HepG2 (cell line): ENCODE measurements around the gene LDLRAP1. TPM values are rescaled to one million over a fixed set of nuclear protein-coding genes. Genes with fewer than 3 reads are reported as not detected.
"Not testable (repeated sequence)": the region's sequence is repeated elsewhere in the genome, so short reads cannot be mapped to it uniquely, and the experiment has no call there.

Experiments
- ATAC-seq: fragments of 200-7000 bp; cut with Tn5 transposase; 3 replicates; pipeline ENCODE4 v1.9.1; 2020; ENCODE audit warnings: mild to moderate bottlenecking, moderate library complexity
- BruUV-seq: library from RNA; stranded (reverse); fragments of 400-500 nt; replicated peaks from 2 replicates; lab custom pipeline; 2021; lab: Mats Ljungman, UMichigan
- CTCF ChIA-PET: fragments of 300-600 bp; formaldehyde crosslinking; extraction: SDS; loops from one replicate; lab custom pipeline; 2021; ENCODE audit warnings: low total read pairs, inconsistent platforms, low intra/inter-chr PET ratio; lab: Yijun Ruan, JAX
- POLR2A ChIA-PET: fragments of 350-600 bp; sonication (Branson Sonifier 250); formaldehyde crosslinking; loops from one replicate; lab custom pipeline; 2020; ENCODE audit warnings: antibody characterized with exemption, inconsistent platforms; lab: Yijun Ruan, JAX
- DNase-seq: peaks from one replicate; pipeline ENCODE4 v3.0.0-alpha.2; 2015; ENCODE audit warnings: low spot score
- FAIRE-seq: peaks from 3 replicates; lab custom pipeline; 2011; peaks lifted over from hg19 to GRCh38; lab: Jason Lieb, UNC
- H2AFZ ChIP-seq: one replicate; pipeline ENCODE4 v1.6.1; 2011; ENCODE audit warnings: low read length, inconsistent platforms
- H3K27ac ChIP-seq: fragments of 300-600 bp; 3 replicates; pipeline ENCODE4 v1.8.0; 2011; ENCODE audit warnings: mixed run types, mild to moderate bottlenecking, mixed read lengths, low read length, inconsistent platforms; ENCODE audit not compliant: insufficient read depth; ENCODE audit errors: extremely low read length
- H3K27me3 ChIP-seq, 2 experiments: fragments of 200-600 bp in 1 of 2; 2 replicates in 1 of 2; 3 replicates in 1 of 2; pipeline versions ENCODE4 v1.6.0 to v1.8.0; 2011; ENCODE audit warnings: low read length in 2 of 2, mild to moderate bottlenecking in 2 of 2, moderate library complexity in 2 of 2, inconsistent platforms in 1 of 2; ENCODE audit not compliant: insufficient read depth in 2 of 2, control insufficient read depth in 1 of 2
- H3K36me3 ChIP-seq, 2 experiments: fragments of 200-600 bp in 1 of 2; replicated peaks in 1 of 2; 2 replicates in 1 of 2; 3 replicates in 1 of 2; pipeline versions ENCODE4 v1.5.1 to v1.8.0; 2011; ENCODE audit warnings: low read length in 2 of 2, inconsistent platforms in 1 of 2; ENCODE audit not compliant: insufficient read depth in 2 of 2, control insufficient read depth in 1 of 2
- H3K4me1 ChIP-seq: 2 replicates; pipeline ENCODE4 v1.5.1; 2012; ENCODE audit warnings: low read length, inconsistent platforms; ENCODE audit not compliant: insufficient read depth
- H3K4me2 ChIP-seq: 2 replicates; pipeline ENCODE4 v1.6.0; 2011; ENCODE audit warnings: low read depth, low read length, inconsistent platforms
- H3K4me3 ChIP-seq, 3 experiments: fragments of 200-600 bp in 1 of 3; sonication (generic), shearing (Covaris generic) in 1 of 3; replicated peaks in 1 of 3; 2 replicates each; pipeline ENCODE4 v1.5.1; 2011 to 2016; ENCODE audit warnings: low read length in 3 of 3, inconsistent platforms in 2 of 3, low read depth in 2 of 3, mild to moderate bottlenecking in 2 of 3, control low read depth in 1 of 3, mixed read lengths in 1 of 3; ENCODE audit not compliant: insufficient read depth in 1 of 3
- H3K79me2 ChIP-seq: one replicate; pipeline ENCODE4 v1.6.1; 2011; ENCODE audit warnings: low read length, inconsistent platforms; ENCODE audit not compliant: insufficient read depth
- H3K9ac ChIP-seq: 2 replicates; pipeline ENCODE4 v1.6.0; 2011; ENCODE audit warnings: mild to moderate bottlenecking, low read depth, low read length, inconsistent platforms; ENCODE audit not compliant: insufficient read depth
- H3K9me3 ChIP-seq: 2 replicates; pipeline ENCODE4 v1.5.1; 2012; ENCODE audit warnings: mild to moderate bottlenecking, low read length
- H4K20me1 ChIP-seq: 2 replicates; pipeline ENCODE4 v1.6.0; 2011; ENCODE audit warnings: inconsistent platforms, mild to moderate bottlenecking, low read length, moderate library complexity; ENCODE audit not compliant: insufficient read depth
- ARID5B ChIP-seq: IDR thresholded peaks from 2 replicates; pipeline ENCODE4 v1.4.0; 2020; ENCODE audit warnings: mild to moderate bottlenecking, missing genetic modification reagents
- FOXA1 ChIP-seq, 2 experiments: fragments of 450-650 bp in 1 of 2; sonication (generic) in 1 of 2; formaldehyde crosslinking in 1 of 2; IDR thresholded peaks; 2 replicates each; pipeline versions ENCODE4 v1.4.0 to v1.6.1; 2016 to 2020; ENCODE audit warnings: missing genetic modification reagents in 1 of 2
- FOXA3 ChIP-seq: IDR thresholded peaks from 2 replicates; pipeline ENCODE4 v1.6.1; 2016; ENCODE audit warnings: missing genetic modification reagents, missing compliant biosample characterization
- GATAD2A ChIP-seq: IDR thresholded peaks from 2 replicates; pipeline ENCODE4 v1.6.1; 2016
- HOXA3 ChIP-seq: sonication (generic); formaldehyde crosslinking; IDR thresholded peaks from 2 replicates; pipeline ENCODE4 v1.5.0; 2020; ENCODE audit warnings: missing genetic modification reagents
- KDM6A ChIP-seq: IDR thresholded peaks from 2 replicates; pipeline ENCODE4 v1.6.1; 2016; ENCODE audit warnings: low read depth
- MTF2 ChIP-seq: sonication (generic); formaldehyde crosslinking; IDR thresholded peaks from 2 replicates; pipeline ENCODE4 v1.5.0; 2020; ENCODE audit warnings: missing genetic modification reagents, borderline replicate concordance
- WGBS: methylation state at CpG from one replicate; pipeline ENCODE4 v1.1.6; 2017; ENCODE audit warnings: low lambda C conversion rate; 5-methylcytosine and 5-hydroxymethylcytosine counted together
- in situ Hi-C: cut with HindIII; loops from 2 replicates; pipeline ENCODE4 v1.10.0; 2017; ENCODE audit warnings: low pct_unique_long_range_greater_than_20kb; ENCODE audit not compliant: extremely low pct_ligation_motif_present
- intact Hi-C: fragments of 100-400 bp; cut with micrococcal nuclease; formaldehyde crosslinking; loops from one replicate; pipeline ENCODE4 v1.10.0; 2022; ENCODE audit not compliant: unreplicated experiment
- polyA plus RNA-seq, 8 experiments: library from polyadenylated mRNA; depleted of rRNA in 3 of 8; stranded (reverse) in 7 of 8; unstranded in 1 of 8; fragments of >200 nt; fragmentation: Illumina TruSeq in 4 of 8; extraction: Trizol in 4 of 8; gene quantifications; 2 replicates each; pipeline versions ENCODE4 v1.2.1 to v1.2.3, GENCODE V29; 2011 to 2016; ENCODE audit warnings: low read depth in 4 of 8, missing spikeins in 1 of 8, mixed read lengths in 1 of 8; ENCODE audit not compliant: insufficient read depth in 1 of 8
- total RNA-seq, 5 experiments: library from RNA; depleted of rRNA; stranded (reverse); fragments of >200 nt; fragmentation: Illumina TruSeq; extraction: Trizol; gene quantifications; 2 replicates each; pipeline ENCODE4 v1.2.3, GENCODE V29; 2016; ENCODE audit warnings: low read depth in 1 of 5
- TF ChIP-seq, protein P1 (sequence below): sonication (generic); formaldehyde crosslinking; IDR thresholded peaks from 2 replicates; pipeline ENCODE4 v1.4.0; 2020; ENCODE audit warnings: missing genetic modification reagents, borderline replicate concordance
- TF ChIP-seq, protein P2 (sequence below): sonication (generic); formaldehyde crosslinking; IDR thresholded peaks from 2 replicates; pipeline ENCODE4 v1.5.1; 2020; ENCODE audit warnings: mild to moderate bottlenecking, missing genetic modification reagents, moderate library complexity

Gene LDLRAP1
- total and polyA plus RNA-seq, 2 of the 13 experiments (the other 11 are each of a cell fraction or from before 2014, with no cell fraction given): 7.2 to 12.1 TPM

DNA sequence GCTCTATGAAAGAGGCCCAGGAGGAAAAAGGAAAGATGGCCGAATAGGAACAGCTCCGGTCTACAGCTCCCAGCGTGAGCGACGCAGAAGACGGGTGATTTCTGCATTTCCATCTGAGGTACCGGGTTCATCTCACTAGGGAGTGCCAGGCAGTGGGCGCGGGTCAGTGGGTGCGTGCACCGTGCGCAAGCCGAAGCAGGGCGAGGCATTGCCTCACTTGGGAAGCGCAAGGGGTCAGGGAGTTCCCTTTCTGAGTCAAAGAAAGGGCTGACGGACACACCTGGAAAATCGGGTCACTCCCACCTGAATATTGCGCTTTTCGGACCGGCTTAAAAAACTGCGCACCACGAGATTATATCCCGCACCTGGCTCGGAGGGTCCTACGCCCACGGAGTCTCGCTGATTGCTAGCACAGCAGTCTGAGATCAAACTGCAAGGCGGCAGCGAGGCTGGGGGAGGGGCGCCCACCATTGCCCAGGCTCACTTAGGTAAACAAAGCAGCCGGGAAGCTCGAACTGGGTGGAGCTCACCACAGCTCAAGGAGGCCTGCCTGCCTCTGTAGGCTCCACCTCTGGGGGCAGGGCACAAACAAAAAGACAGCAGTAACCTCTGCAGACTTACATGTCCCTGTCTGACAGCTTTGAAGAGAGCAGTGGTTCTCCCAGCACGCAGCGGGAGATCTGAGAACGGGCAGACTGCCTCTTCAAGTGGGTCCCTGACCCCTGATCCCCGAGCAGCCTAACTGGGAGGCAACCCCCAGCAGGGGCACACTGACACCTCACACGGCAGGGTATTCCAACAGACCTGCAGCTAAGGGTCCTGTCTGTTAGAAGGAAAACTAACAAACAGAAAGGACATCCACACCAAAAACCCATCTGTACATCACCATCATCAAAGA lies 36.6 kb upstream of the LDLRAP1 start:
- Histone ChIP-seq H3K4me2 (peak overlapping the region; percentile 68), H3K4me3 (peak overlapping the region in 2 of 3 experiments; percentile 37 to 45; a peak in 4 of 6 replicates)
- H3K4me1 ChIP-seq; CTCF ChIA-PET; H3K27ac ChIP-seq; H3K9ac ChIP-seq; H3K27me3 ChIP-seq; intact Hi-C loops; H3K79me2 ChIP-seq; ATAC-seq; BruUV-seq; FAIRE-seq; H3K9me3 ChIP-seq; DNase-seq; H3K36me3 ChIP-seq; H4K20me1 ChIP-seq; H2AFZ ChIP-seq; TF ChIP-seq FOXA1 (IDR thresholded peaks at IDR 0.05): not testable (repeated sequence)
- in situ Hi-C loops: loop anchor here (25.0 kb wide), 1 partner anchor 95 kb away; the partner anchor contains the start of gene RHCE
- WGBS: 46% methylated on average over 7 of the region's 37 CpGs
- POLR2A ChIA-PET: interaction anchor here (1.0 kb wide), 1 partner anchor 47 kb away, joined by 3 read pairs; no protein-coding TSS in a partner anchor
- peak; percentile 38; the same call in 1 of the 2 replicates for TF ChIP-seq ARID5B (CRISPR knock-in tag)
- TF ChIP-seq MTF2: peak; percentile 28; the same call in 1 of the 2 replicates
- TF ChIP-seq KDM6A: 0 out of 2 replicates have a peak, but pooled peaks have one; percentile 31
- TF ChIP-seq HOXA3 (CRISPR knock-in tag): 0 out of 2 replicates have a peak, but pooled peaks have one; percentile 13
- 0 out of 2 replicates have a peak, but pooled peaks have one; percentile 18 for TF ChIP-seq GATAD2A (CRISPR knock-in tag)
- peak; percentile 69 for TF ChIP-seq FOXA3 (CRISPR knock-in tag)
- TF ChIP-seq, protein P1, sequence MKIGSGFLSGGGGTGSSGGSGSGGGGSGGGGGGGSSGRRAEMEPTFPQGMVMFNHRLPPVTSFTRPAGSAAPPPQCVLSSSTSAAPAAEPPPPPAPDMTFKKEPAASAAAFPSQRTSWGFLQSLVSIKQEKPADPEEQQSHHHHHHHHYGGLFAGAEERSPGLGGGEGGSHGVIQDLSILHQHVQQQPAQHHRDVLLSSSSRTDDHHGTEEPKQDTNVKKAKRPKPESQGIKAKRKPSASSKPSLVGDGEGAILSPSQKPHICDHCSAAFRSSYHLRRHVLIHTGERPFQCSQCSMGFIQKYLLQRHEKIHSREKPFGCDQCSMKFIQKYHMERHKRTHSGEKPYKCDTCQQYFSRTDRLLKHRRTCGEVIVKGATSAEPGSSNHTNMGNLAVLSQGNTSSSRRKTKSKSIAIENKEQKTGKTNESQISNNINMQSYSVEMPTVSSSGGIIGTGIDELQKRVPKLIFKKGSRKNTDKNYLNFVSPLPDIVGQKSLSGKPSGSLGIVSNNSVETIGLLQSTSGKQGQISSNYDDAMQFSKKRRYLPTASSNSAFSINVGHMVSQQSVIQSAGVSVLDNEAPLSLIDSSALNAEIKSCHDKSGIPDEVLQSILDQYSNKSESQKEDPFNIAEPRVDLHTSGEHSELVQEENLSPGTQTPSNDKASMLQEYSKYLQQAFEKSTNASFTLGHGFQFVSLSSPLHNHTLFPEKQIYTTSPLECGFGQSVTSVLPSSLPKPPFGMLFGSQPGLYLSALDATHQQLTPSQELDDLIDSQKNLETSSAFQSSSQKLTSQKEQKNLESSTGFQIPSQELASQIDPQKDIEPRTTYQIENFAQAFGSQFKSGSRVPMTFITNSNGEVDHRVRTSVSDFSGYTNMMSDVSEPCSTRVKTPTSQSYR (CRISPR knock-in tag): peak; percentile 90
- TF ChIP-seq, protein P2, sequence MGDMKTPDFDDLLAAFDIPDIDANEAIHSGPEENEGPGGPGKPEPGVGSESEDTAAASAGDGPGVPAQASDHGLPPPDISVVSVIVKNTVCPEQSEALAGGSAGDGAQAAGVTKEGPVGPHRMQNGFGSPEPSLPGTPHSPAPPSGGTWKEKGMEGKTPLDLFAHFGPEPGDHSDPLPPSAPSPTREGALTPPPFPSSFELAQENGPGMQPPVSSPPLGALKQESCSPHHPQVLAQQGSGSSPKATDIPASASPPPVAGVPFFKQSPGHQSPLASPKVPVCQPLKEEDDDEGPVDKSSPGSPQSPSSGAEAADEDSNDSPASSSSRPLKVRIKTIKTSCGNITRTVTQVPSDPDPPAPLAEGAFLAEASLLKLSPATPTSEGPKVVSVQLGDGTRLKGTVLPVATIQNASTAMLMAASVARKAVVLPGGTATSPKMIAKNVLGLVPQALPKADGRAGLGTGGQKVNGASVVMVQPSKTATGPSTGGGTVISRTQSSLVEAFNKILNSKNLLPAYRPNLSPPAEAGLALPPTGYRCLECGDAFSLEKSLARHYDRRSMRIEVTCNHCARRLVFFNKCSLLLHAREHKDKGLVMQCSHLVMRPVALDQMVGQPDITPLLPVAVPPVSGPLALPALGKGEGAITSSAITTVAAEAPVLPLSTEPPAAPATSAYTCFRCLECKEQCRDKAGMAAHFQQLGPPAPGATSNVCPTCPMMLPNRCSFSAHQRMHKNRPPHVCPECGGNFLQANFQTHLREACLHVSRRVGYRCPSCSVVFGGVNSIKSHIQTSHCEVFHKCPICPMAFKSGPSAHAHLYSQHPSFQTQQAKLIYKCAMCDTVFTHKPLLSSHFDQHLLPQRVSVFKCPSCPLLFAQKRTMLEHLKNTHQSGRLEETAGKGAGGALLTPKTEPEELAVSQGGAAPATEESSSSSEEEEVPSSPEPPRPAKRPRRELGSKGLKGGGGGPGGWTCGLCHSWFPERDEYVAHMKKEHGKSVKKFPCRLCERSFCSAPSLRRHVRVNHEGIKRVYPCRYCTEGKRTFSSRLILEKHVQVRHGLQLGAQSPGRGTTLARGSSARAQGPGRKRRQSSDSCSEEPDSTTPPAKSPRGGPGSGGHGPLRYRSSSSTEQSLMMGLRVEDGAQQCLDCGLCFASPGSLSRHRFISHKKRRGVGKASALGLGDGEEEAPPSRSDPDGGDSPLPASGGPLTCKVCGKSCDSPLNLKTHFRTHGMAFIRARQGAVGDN (CRISPR knock-in tag): peak; percentile 44; the same call in 1 of the 2 replicates
- peak; percentile 62 for TF ChIP-seq FOXA1 (CRISPR knock-in tag; IDR thresholded peaks at IDR 0.05)
